Camera-type eye (tissue), 1 donor: ENCODE data around the gene SATL1. TPM values are rescaled to one million over a fixed set of nuclear protein-coding genes. Genes with fewer than 3 reads are reported as not detected.

Source experiments
- total RNA-seq: library from RNA; depleted of rRNA; stranded (reverse); fragments of >200 nt; gene quantifications from one replicate; pipeline ENCODE4 v1.2.3, GENCODE V29; 2014

Gene SATL1, protein sequence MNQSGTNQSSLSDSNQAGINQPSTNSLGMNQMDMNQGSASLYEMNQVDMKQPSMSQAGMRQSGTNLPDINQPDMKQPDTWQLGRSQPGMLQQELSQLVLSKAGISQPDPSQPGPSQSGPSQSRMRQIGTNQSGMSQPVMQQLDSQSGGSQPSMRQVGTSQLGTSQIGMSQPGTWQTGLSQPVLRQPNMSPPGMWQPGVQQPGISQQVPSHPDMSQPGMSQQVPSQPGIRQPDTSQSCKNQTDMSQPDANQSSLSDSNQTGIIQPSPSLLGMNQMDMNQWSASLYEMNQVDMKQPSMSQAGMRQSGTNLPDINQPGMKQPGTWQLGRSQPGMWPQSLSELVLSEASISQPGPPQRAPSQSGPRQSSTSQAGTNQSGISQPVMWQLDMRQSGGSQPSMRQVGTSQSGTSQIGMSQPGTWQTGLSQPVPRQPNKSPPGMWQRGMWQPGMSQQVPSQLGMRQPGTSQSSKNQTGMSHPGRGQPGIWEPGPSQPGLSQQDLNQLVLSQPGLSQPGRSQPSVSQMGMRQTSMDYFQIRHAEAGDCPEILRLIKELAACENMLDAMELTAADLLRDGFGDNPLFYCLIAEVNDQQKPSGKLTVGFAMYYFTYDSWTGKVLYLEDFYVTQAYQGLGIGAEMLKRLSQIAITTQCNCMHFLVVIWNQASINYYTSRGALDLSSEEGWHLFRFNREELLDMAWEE
- total RNA-seq = 0.82 TPM

DNA sequence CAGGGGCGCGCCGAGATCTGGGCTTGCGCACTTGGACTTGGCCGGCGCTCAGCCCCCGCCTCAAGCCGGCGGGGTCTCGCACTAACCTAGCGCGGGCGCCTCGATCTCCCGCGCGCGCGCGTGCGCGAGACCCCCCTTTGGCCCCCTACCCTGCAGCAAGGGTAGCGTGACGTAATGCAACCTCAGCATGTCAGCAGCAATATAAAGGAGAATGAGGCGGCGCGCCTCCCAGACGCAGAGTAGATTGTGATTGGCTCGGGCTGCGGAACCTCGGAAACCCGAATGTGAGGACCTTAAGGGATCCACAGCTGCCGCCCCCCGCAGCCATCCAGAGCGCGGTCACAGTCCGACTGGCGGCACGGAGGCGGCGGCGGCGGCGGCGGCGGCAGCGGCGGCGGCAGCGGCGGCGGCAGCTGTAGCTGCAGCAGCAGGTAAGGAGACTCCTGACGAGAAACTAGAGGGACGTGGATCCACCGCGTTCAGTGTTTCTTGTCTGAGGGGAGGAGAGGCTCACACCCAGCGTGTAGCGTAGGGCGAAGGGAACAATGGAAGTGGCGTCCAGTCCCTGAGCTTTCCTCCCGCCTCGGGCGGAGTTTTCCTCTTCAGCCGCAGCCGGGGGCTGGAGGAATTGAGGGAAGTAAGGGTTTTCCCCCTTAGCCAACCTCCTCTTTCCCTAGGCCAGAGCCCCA lies at the start of gene SATL1, which contains the start of gene ZNF711:
Gene SATL1, minus strand, starts transcription at position 19 of the 689 bp plus-strand sequence. CDS start 134,811 bp downstream, outside the sequence.
Gene ZNF711, plus strand, starts transcription at position 231 of the 689 bp plus-strand sequence. CDS start 3,582 bp downstream, outside the sequence.

Other genes with a start within 250 kb of the SATL1 start
- gene APOOL, start 239.9 kb downstream of the SATL1 start, total RNA-seq = 17.0 TPM
- gene ZNF711, start 212 bp upstream of the SATL1 start, total RNA-seq = 71.6 TPM
- gene POF1B, start 135.9 kb upstream of the SATL1 start, total RNA-seq = 2.1 TPM